ENCODE measurements around the gene ADAMTS10. TPM values are rescaled to one million over a fixed set of nuclear protein-coding genes. Genes with fewer than 3 reads are reported as not detected.

Gene ADAMTS10
- 1.2 TPM in 1 of 2 replicates, not detected in the other for total RNA-seq (2014; rRNA removed)
- Bru-seq, nascent RNA = percentile 10 among the genes with signal in this experiment
- percentile 1 among the genes with signal in this experiment for BruChase-seq, experiment 1, labeled RNA remaining after a 6-hour chase
- percentile 5 among the genes with signal in this experiment for BruChase-seq, experiment 2, labeled RNA remaining after a 2-hour chase
- long read RNA-seq = 0 reads

- peak within 1 kb of the TSS; percentile 55 for H3K4me3 ChIP-seq (ENCODE audit: low read length)
- ATAC-seq = peak; percentile 14
- H3K27ac ChIP-seq (ENCODE audit: low read length) = no peak within 1 kb of the TSS
- H3K27me3 ChIP-seq (ENCODE audit: low read length) = peaks cover 8% of the 10 kb centered on the region
- intact Hi-C loops (cut with micrococcal nuclease) = no loop called here
- DNase-seq = no peak
- peak within 1 kb of the TSS; percentile 82 for H3K4me2 ChIP-seq (ENCODE audit: low read length)
- no TSS peak for BruUV-seq (replicated peaks)
- H3K9me3 ChIP-seq (ENCODE audit: low read length) = no peaks in the 10 kb centered on the region
- POLR2A ChIA-PET (ENCODE audit: unreplicated experiment) = no interaction called here
- no peaks in the 10 kb centered on the region for H4K20me1 ChIP-seq (ENCODE audit: low read length)
- CTCF ChIA-PET = no interaction called here
- no peaks in the 10 kb centered on the region for H3K79me2 ChIP-seq (ENCODE audit: low read length)
- H3K36me3 ChIP-seq (ENCODE audit: low read depth, low read length) = no peaks in the 10 kb centered on the region
- H3K9me2 ChIP-seq (replicated peaks; ENCODE audit: low read length) = no peaks in the 10 kb centered on the region
- no peak within 1 kb of the TSS for H3K9ac ChIP-seq (ENCODE audit: low read length)
- peak within 1 kb of the TSS; percentile 61 for H2AFZ ChIP-seq (ENCODE audit: low read length)
- H3K4me1 ChIP-seq (ENCODE audit: insufficient read depth, low read length) = no peaks in the 10 kb centered on the region
- H3F3A ChIP-seq (ENCODE audit: low read length, unreplicated experiment) = no peaks in the 10 kb centered on the region
- no peak for TF ChIP-seq EZH2phosphoT487 (IDR thresholded peaks at IDR 0.05; ENCODE audit: borderline replicate concordance, low read length)
- TF ChIP-seq CTCF (conservative IDR thresholded peaks at IDR 0.05; ENCODE audit: low read depth, low read length) = no peak
- TF ChIP-seq EZH2 (IDR thresholded peaks at IDR 0.05; ENCODE audit: low read length, unreplicated experiment) = no peak
Measured at GRCh38 chr19:8610041-8610935, at the start of gene ADAMTS10. Gene ADAMTS10, minus strand, starts transcription at chr19:8610715. Its CDS starts 5,005 bp downstream, at chr19:8605710.

DNA sequence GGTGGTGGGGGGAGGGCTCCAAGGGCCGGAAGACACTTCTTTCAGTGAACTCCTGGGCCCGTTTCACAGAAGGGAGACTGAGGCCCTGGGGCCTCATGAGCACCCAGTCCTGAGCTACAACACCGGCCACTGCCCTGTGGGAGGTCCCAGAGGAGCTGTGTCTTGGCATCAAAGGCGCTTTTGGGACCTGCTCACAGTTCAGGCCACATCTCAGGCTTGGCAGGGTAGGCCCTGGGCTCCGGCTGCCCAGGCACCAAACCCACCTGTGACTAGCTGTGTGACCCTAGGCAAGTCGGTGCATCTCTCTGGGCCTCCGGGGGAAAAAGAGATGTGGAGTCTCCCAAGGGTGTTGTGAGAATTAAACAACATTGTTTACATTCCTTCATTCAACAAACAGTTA is 49.4 kb upstream of the ADAMTS10 start:
- no TSS peak for BruUV-seq (replicated peaks)
- no peaks in the 10 kb centered on the region for H3F3A ChIP-seq (ENCODE audit: low read length, unreplicated experiment)
- no peak overlapping the region for H3K4me3 ChIP-seq (ENCODE audit: low read length)
- ChIA-PET CTCF (no interaction called here), POLR2A (ENCODE audit: unreplicated experiment) (no interaction called here)
- H2AFZ ChIP-seq (ENCODE audit: low read length) = no peak overlapping the region
- H3K79me2 ChIP-seq (ENCODE audit: low read length) = no peaks in the 10 kb centered on the region
- no peaks in the 10 kb centered on the region for H3K36me3 ChIP-seq (ENCODE audit: low read depth, low read length)
- H3K4me1 ChIP-seq (ENCODE audit: insufficient read depth, low read length) = no peaks in the 10 kb centered on the region
- H3K27ac ChIP-seq (ENCODE audit: low read length) = no peak overlapping the region
- no peak for TF ChIP-seq EZH2 (IDR thresholded peaks at IDR 0.05; ENCODE audit: low read length, unreplicated experiment)
- TF ChIP-seq CTCF (conservative IDR thresholded peaks at IDR 0.05; ENCODE audit: low read depth, low read length) = no peak
- no peak for TF ChIP-seq EZH2phosphoT487 (IDR thresholded peaks at IDR 0.05; ENCODE audit: borderline replicate concordance, low read length)
- ATAC-seq = no peak
- peaks cover 46% of the 10 kb centered on the region for H3K27me3 ChIP-seq (ENCODE audit: low read length)
- H3K9ac ChIP-seq (ENCODE audit: low read length) = no peak overlapping the region
- H3K9me3 ChIP-seq (ENCODE audit: low read length) = no peaks in the 10 kb centered on the region
- intact Hi-C loops (cut with micrococcal nuclease) = no loop called here
- H3K9me2 ChIP-seq (replicated peaks; ENCODE audit: low read length) = no peaks in the 10 kb centered on the region
- H4K20me1 ChIP-seq (ENCODE audit: low read length) = no peaks in the 10 kb centered on the region
- DNase-seq = no peak
- H3K4me2 ChIP-seq (ENCODE audit: low read length) = no peak overlapping the region

- no peak overlapping the region for H3K4me2 ChIP-seq (ENCODE audit: low read length)
- no TSS peak for BruUV-seq (replicated peaks)
- ChIA-PET POLR2A (ENCODE audit: unreplicated experiment) (no interaction called here), CTCF (no interaction called here)
- no peaks in the 10 kb centered on the region for H3F3A ChIP-seq (ENCODE audit: low read length, unreplicated experiment)
- H4K20me1 ChIP-seq (ENCODE audit: low read length) = no peaks in the 10 kb centered on the region
- no peak overlapping the region for H2AFZ ChIP-seq (ENCODE audit: low read length)
- no peak for ATAC-seq
- H3K9me3 ChIP-seq (ENCODE audit: low read length) = no peaks in the 10 kb centered on the region
- peaks cover 50% of the 10 kb centered on the region for H3K27me3 ChIP-seq (ENCODE audit: low read length)
- no peak overlapping the region for H3K27ac ChIP-seq (ENCODE audit: low read length)
- no peak for DNase-seq
- intact Hi-C loops (cut with micrococcal nuclease) = no loop called here
- H3K36me3 ChIP-seq (ENCODE audit: low read depth, low read length) = no peaks in the 10 kb centered on the region
- no peak overlapping the region for H3K4me3 ChIP-seq (ENCODE audit: low read length)
- H3K9me2 ChIP-seq (replicated peaks; ENCODE audit: low read length) = no peaks in the 10 kb centered on the region
- TF ChIP-seq EZH2 (IDR thresholded peaks at IDR 0.05; ENCODE audit: low read length, unreplicated experiment) (no peak), CTCF (conservative IDR thresholded peaks at IDR 0.05; ENCODE audit: low read depth, low read length) (no peak), EZH2phosphoT487 (IDR thresholded peaks at IDR 0.05; ENCODE audit: borderline replicate concordance, low read length) (no peak)
- H3K9ac ChIP-seq (ENCODE audit: low read length) = no peak overlapping the region
- H3K4me1 ChIP-seq (ENCODE audit: insufficient read depth, low read length) = no peaks in the 10 kb centered on the region
- H3K79me2 ChIP-seq (ENCODE audit: low read length) = no peaks in the 10 kb centered on the region
Measured at GRCh38 chr19:8657869-8658268, 47.4 kb upstream of the ADAMTS10 start.
